Cardiac muscle cell (in vitro differentiated cells and primary cell): Measurements from ENCODE around the gene PPP2R2C. TPM values are rescaled to one million over a fixed set of nuclear protein-coding genes. Genes with fewer than 3 reads are reported as not detected.

Experiments
- DNase-seq, 2 donors: peaks; one replicate each; pipeline versions ENCODE4 v3.0.0 to v3.0.0-alpha.2; 2010 to 2017; ENCODE audit warnings: low read depth in 1 of 2, low spot score in 1 of 2
- H3K27ac ChIP-seq: fragments of 200-600 bp; sonication (generic); 2 replicates; pipeline ENCODE4 v1.5.1; 2016
- H3K27me3 ChIP-seq: fragments of 200-600 bp; sonication (generic); 2 replicates; pipeline ENCODE4 v1.6.0; 2016; ENCODE audit warnings: control low read depth
- H3K36me3 ChIP-seq: fragments of 200-600 bp; sonication (generic); 2 replicates; pipeline ENCODE4 v1.5.1; 2016; ENCODE audit warnings: control low read depth
- H3K4me1 ChIP-seq: fragments of 200-600 bp; sonication (generic); 2 replicates; pipeline ENCODE4 v1.8.1; 2017; ENCODE audit warnings: low read depth, mild to moderate bottlenecking, mixed run types
- H3K4me3 ChIP-seq: fragments of 200-600 bp; sonication (generic); 2 replicates; pipeline ENCODE4 v1.5.1; 2016; ENCODE audit warnings: mild to moderate bottlenecking
- H3K9me3 ChIP-seq: fragments of 200-600 bp; sonication (generic); 2 replicates; pipeline ENCODE4 v1.5.1; 2017; ENCODE audit warnings: low read depth, mild to moderate bottlenecking, control low read depth
- CTCF ChIP-seq: IDR thresholded peaks from 2 replicates; pipeline ENCODE4 v1.5.1; 2012; ENCODE audit warnings: low read depth, mild to moderate bottlenecking, low read length
- polyA plus RNA-seq: library from polyadenylated mRNA; unstranded; fragments of >200 nt; fragmentation: Nextera tagmentation; extraction: Ambion mirVana; gene quantifications from 2 replicates; pipeline ENCODE4 v1.2.1, GENCODE V29; 2016
- total RNA-seq: library from RNA; depleted of rRNA; stranded (reverse); fragments of >200 nt; gene quantifications from 2 replicates; pipeline ENCODE4 v1.2.3, GENCODE V29; 2016

Gene PPP2R2C
- total and polyA plus RNA-seq, 2 experiments from 2014 or later = not detected

GRCh38 chr4:6385288-6385687 is 87.1 kb downstream of the PPP2R2C start:
- H3K27me3 ChIP-seq = no peaks in the 10 kb centered on the region
- H3K36me3 ChIP-seq = no peaks in the 10 kb centered on the region
- H3K9me3 ChIP-seq = no peaks in the 10 kb centered on the region
- no peak for TF ChIP-seq CTCF
- no peaks in the 10 kb centered on the region for H3K4me1 ChIP-seq
- no peak overlapping the region for H3K27ac ChIP-seq
- DNase-seq = no peak
- H3K4me3 ChIP-seq = no peak overlapping the region

GRCh38 chr4:6384541-6384940 is 87.9 kb downstream of the PPP2R2C start:
- TF ChIP-seq CTCF = no peak
- Histone ChIP-seq H3K4me1 (no peaks in the 10 kb centered on the region), H3K27ac (no peak overlapping the region), H3K4me3 (no peak overlapping the region), H3K36me3 (no peaks in the 10 kb centered on the region), H3K9me3 (no peaks in the 10 kb centered on the region), H3K27me3 (no peaks in the 10 kb centered on the region)
- no peak for DNase-seq

- no peaks in the 10 kb centered on the region for H3K27me3 ChIP-seq
- no peaks in the 10 kb centered on the region for H3K4me1 ChIP-seq
- no peaks in the 10 kb centered on the region for H3K36me3 ChIP-seq
- DNase-seq = no peak
- H3K4me3 ChIP-seq = no peak overlapping the region
- H3K27ac ChIP-seq = no peak overlapping the region
- no peak for TF ChIP-seq CTCF
- H3K9me3 ChIP-seq = no peaks in the 10 kb centered on the region
These were observed 88.5 kb downstream of the PPP2R2C start for GRCh38 chr4:6383929-6384328.

- TF ChIP-seq CTCF = no peak
- no peak for DNase-seq
- H3K4me1 ChIP-seq = no peaks in the 10 kb centered on the region
These were observed 89.4 kb downstream of the PPP2R2C start for GRCh38 chr4:6383009-6383404.

DNA sequence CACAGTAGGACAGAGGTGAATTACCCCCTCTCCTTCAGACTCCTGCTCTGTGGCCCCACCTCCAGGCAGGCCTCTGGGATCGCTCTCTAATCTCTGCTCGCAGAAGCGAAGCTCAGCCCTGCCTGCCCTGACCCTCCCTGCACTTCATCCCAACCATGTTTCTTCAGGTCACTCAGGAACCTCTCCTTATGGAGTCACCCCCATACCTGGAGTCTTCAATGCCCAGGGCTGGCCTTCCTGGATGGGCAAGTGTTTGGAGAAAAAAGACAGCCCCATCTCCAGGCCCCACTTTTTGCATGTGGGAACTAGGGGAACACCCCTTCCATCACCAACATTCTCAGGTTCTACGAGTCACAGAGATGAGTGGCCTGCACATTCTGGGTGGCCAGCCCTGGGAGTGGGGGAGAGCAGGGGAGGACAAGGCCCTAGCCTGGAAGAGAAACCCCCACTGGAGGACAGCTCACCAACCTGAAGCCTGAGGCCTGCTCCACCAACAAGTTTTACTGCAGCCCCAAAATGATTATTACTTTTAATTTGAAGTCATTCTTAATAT is 90.8 kb downstream of the PPP2R2C start:
- Histone ChIP-seq H3K36me3 (no peaks in the 10 kb centered on the region), H3K27me3 (no peaks in the 10 kb centered on the region), H3K4me3 (no peak overlapping the region), H3K9me3 (no peaks in the 10 kb centered on the region), H3K4me1 (no peaks in the 10 kb centered on the region), H3K27ac (no peak overlapping the region)
- no peak for TF ChIP-seq CTCF
- no peak for DNase-seq

More at GRCh38 chr4:6383009-6383404, 89.4 kb downstream of the PPP2R2C start:
- no peak overlapping the region for H3K27ac ChIP-seq
- H3K27me3 ChIP-seq = no peaks in the 10 kb centered on the region
- H3K4me3 ChIP-seq = no peak overlapping the region
- H3K36me3 ChIP-seq = no peaks in the 10 kb centered on the region
- H3K9me3 ChIP-seq = no peaks in the 10 kb centered on the region
